ENCODE data around the gene ASXL2.
"Not testable (repeated sequence)": the region's sequence is repeated elsewhere in the genome, so short reads cannot be mapped to it uniquely, and the experiment has no call there.

ASXL2 gene

GRCh38 chr2:25831746-25832449 lies 46.4 kb downstream of the ASXL2 start:
- DNase-seq = no peak

DNA sequence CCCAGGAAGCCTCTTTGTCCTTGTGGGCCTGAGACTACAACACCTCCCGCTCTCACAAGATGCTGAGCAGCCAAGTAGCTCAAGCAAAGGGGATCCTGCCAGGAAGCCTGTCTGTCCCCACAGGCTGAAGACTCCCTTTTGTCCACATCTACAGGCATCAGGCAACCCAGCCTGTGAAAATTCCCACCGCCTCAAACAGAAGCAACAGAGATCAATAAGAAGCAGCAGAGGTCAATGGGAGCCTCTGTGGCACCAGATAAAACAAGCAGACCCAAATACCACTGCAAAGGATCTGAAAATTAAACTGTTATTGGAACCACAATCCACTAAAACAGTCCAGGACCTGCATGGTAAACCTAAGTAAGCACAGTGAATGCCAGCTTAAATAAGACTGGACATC lies 48.5 kb downstream of the ASXL2 start:
- no peak for DNase-seq

DNA sequence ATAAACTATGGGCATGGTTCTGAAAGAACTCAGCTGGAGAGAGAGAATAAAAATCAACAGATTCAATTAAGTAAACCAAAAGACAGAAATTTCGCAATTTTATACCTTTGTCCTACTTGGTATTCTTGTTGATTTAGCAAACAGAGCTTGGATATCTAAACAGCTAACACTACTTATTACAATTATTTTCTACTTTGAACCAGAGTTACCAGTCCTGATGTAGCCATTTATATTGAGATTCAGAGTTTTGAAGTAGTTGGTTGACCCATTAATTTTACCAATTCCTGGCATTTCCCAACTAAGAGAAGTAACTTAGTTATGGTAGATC lies 48.9 kb downstream of the ASXL2 start:
- DNase-seq = no peak

- not testable (repeated sequence) for DNase-seq
Measured at GRCh38 chr2:25828532-25829376, 49.5 kb downstream of the ASXL2 start.

DNA sequence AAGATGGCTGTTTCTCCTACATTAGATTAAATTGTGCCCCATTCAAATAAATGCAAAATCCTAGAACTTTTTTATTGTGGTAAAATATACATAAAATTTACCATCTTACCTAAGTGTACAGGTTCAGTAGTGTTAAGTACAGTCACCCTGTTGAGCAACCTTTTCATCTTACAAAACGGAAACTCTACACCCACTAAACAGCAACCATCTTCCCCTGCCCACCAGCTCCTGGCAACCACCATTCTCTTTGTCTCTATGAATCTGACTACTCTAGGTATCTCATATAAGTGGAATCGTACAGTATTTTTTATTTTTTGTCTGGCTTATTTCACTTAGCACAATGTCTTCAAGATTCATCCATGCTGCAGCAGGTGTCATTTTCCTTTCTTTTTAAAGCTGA lies 53.0 kb downstream of the ASXL2 start:
- DNase-seq = peak; percentile 30

DNA sequence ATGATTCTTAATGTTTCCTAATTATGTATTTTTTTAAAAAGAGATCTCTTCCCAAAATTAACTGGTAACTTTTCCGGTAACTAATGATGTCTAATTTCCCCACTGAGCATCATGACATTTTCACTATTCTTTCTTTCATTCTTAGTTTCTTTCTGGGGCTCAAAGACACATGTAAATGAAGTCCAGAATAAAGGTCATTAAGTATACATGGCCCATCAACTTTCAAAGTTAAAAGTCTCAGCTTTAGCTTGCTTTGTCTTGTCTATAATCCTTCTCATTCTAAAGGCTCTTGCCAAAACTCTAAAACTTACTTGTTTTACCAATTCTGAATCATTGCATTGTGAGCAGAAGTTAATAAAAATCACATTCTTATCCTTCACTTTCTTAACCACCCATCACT lies 53.6 kb downstream of the ASXL2 start:
- DNase-seq = no peak

- no peak for DNase-seq
Measured at GRCh38 chr2:25824216-25824615, 54.1 kb downstream of the ASXL2 start.

DNA sequence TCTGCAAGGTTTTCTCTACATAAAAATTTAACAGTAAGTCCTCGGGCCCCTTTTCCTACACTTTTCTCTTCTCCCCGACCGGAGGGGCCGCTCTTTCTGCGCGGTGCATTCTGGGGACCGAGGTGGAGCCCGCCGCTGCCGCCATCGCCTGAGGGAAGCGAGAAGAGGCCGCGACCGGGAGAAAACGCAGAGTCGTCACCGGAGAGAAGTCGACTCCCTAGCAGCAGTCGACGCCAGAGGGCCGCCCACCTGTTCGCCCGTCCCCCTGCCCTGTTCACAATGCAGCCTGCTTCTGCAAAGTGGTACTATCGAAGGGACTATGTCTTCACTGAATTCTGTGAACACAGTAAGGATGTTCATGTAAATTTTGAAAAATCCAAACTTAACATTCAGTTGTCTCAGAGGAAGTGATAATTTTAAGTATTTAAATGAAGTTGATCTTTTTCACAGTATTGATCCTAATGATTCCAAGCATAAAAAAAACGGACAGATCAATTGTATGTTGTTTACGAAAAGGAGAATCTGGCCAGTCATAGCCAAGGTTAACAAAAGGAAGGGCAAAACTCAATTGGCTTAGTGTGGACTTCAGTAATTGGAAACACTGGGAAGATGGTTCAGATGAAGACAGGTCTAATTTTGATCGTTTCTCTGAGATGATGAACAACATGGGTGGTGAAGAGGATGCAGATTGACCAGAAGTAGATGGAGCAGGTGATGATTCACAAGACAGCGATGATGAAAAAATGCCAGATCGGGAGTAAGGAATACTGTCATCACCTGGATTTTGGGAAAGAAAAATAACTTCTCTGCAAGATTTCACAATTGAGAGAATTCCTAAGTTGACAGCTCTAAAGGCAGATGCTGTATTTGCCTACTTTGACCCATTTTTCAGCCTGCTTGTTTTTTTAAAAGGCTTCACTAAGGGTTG lies 55.8 kb downstream of the ASXL2 start:
- peak; percentile 54 for DNase-seq

GRCh38 chr2:25821225-25822056 lies 56.8 kb downstream of the ASXL2 start:
- no peak for DNase-seq

DNA sequence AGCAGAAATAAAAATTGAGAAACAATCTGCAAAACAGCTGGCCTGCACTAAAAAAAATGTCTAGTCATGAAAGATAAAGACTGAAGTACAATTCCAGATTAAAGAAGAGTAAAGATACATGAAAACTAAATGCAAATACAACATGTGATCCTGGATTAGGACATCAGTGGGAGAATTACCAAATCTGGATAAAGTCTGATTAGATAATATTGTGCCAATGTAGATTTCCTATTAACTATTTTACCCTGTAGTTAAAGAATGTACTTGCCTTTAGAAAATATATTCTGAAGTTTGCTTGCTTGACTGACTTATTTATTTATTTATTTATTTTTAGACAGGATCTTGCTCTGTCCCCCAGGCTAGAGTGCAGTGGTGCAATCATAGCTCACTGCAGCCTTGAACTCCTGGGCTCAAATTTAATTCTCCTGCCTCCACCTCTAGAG lies 58.7 kb downstream of the ASXL2 start:
- DNase-seq = no peak

- no peak for DNase-seq
Measured at GRCh38 chr2:25817630-25818029, 60.7 kb downstream of the ASXL2 start.

DNA sequence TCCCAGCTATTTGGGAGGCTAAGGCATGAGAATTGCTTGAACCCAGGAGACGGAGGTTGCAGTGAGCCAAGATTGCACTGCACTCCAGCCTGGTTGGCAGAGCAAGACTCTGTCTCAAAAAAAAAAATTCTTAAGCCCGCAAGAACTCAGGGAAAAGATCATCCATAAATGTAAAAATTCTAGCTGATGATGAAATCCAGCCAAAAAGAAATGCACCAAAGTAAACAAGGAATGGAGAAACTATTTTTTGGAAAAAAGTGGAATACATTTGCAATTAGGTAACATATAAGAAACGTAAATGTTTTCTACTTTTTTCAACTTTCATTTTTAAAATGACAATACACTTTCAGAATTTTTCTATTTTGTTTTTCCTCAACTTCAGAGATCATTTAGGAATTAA lies 61.3 kb downstream of the ASXL2 start:
- DNase-seq = no peak

GRCh38 chr2:25816249-25816648 lies 62.0 kb downstream of the ASXL2 start:
- DNase-seq = no peak

- DNase-seq = no peak
Measured at GRCh38 chr2:25814681-25815080, 63.6 kb downstream of the ASXL2 start.

GRCh38 chr2:25810428-25810827 lies 67.9 kb downstream of the ASXL2 start:
- no peak for DNase-seq

- DNase-seq = no peak
Measured at GRCh38 chr2:25809646-25810045, 68.6 kb downstream of the ASXL2 start.

GRCh38 chr2:25808006-25808383 lies 70.3 kb downstream of the ASXL2 start:
- DNase-seq = no peak

DNA sequence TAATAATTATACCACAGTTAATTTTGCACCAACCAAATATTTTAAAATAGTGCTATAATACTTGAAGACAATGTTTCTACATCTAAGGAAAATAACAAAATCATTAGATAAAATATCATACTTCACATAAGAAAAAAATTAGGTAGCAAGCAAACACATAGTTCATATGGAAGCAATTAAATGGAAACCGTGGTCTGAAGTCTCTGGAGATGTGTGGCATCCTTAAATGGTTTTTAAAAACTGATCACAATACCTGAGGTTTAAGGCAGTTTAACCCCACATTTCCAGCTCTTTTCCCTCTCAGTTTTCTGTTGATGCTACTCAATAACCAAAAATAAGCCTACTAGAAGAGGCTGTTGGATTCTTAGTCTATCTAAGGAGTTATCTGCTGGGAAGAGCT lies 71.3 kb downstream of the ASXL2 start:
- no peak for DNase-seq

DNA sequence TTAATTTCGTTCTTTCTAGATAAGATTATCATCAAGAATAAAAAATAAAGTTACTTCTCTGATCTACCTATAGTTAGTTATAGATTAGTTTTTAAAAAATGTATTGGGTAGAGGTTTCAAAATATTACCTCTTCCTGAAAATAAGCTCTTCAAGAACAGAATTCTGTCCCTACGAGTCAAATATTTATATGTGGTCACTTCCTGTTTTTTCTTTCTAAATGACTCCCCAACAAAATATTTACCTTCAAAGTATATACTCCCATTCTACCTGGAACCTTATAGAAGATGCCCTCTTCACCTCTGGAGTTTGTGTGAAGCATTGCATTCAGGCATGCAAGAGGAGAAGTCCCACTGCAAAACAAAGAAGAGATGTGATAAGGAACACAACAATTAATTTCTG lies 72.3 kb downstream of the ASXL2 start:
- no peak for DNase-seq

DNA sequence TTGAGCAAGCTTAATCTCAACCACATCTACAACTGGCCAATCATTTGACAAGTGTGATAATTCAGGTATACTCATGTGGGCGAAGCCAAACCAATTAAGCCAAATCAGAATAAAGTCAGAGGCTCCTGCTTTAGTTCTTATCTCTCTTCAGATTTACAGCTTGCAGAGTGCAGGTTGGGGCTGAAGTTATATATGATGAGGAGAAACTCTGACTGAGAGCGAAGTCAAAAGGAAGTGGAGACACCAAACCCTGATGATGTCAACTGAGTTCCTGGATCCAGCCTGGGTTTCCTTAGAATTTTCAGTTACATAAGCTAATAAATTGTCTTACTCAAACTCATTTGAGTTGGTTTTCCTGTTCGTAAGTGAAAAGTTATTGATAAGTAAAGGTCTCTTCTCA lies 73.9 kb downstream of the ASXL2 start:
- DNase-seq = no peak

DNA sequence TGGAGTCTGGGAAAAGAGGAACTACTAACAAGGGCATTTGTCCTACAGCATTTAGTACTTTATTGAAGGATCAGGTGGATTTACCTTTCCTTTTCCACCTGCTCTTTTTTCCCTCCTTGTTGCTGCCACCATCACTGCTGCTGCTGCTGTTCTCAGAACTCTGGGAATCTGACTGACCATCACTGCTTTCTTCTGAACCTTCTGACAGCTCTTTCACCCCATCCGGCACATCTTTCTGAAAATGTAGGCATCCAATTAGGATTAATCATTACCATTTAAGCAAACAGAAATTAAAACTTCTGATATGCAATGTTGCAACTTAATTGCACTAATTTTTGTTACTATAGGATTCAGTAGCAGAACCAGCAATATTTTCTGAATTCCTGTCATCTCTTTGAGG lies 79.0 kb downstream of the ASXL2 start:
- no peak for DNase-seq
